Heart left ventricle (tissue), 13 donors: ENCODE results near the gene OTOF.

Source experiments
- POLR2A ChIP-seq, 2 donors: fragments of 450-650 bp; IDR thresholded peaks; one replicate each; pipeline ENCODE4 v1.6.1; 2017; ENCODE audit warnings: antibody characterized with exemption in 2 of 2, mild to moderate bottlenecking in 2 of 2, moderate library complexity in 2 of 2
- TF ChIP-seq, protein P1 (sequence below), 12 donors: fragments of 200-600 bp; sonication (generic) in 4 of 12; IDR thresholded peaks; one replicate each; pipeline versions ENCODE4 v1.5.0 to v1.8.0; 2018 to 2022; ENCODE audit warnings: antibody characterized with exemption in 12 of 12, mild to moderate bottlenecking in 5 of 12
- donor health status: ischemic (EF 13 %, LVEDD 7.1; RV severe dilation, severe dysfunction).
- donor health status: DM: no; HTN: yes; CAD: no.
- donor health status: DM: no; HTN: no; CAD: no.
- donor health status: ischemic (EF 25% LVEDD 6.9; RV normal size, moderate dysfunction).
- donor health status: ischemic (EF 25% LVEDD 5.7; RV mildly dilated, moderate dysfunction).
- donor health status: ischemic (EF 35%, LVEDD 5.7; RV mildly dilated, moderate dysfunction).
- donor health status: nonischemic (EF 11% LVEDD 7.7; RV severe dilation, severe dysfunction).
- donor health status: DM: yes; HTN: yes; CAD: no.
- donor health status: PGD.
- donor health status: ischemic (EF 29% LVEDD 5.4; RV normal size, mild dysfunction).
- donor health status: nonischemic (EF 23%, LVEDD 6.1; RV moderate dilation, normal function).

DNA sequence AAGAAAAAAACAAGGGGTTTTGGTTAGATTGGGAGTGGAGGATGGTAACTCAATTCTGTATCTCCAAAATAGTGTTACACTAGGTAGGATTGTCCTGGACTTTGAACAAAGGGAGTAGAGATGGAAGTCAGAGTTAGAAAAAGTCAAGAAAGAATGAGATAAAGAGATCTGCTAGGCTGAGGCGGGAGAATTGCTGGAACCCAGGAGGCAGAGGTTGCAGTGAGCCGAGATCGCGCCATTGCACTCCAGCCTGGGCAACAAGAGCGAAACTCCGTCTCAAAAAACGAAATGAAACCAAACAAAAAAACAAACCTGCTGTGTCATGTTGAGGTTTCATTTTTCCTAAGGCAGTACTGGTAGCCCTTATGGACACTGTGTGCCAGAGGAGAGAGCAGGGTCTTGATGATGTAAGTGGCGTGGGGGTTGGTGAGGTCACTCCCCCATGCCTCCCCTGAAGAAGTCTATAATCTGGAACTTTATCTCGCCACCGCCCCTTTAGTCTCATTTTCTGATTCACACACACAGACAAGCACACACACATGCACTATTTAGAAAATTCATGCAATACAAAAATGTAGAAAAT, 65.7 kb downstream of the OTOF start:
- TF ChIP-seq, protein P1, sequence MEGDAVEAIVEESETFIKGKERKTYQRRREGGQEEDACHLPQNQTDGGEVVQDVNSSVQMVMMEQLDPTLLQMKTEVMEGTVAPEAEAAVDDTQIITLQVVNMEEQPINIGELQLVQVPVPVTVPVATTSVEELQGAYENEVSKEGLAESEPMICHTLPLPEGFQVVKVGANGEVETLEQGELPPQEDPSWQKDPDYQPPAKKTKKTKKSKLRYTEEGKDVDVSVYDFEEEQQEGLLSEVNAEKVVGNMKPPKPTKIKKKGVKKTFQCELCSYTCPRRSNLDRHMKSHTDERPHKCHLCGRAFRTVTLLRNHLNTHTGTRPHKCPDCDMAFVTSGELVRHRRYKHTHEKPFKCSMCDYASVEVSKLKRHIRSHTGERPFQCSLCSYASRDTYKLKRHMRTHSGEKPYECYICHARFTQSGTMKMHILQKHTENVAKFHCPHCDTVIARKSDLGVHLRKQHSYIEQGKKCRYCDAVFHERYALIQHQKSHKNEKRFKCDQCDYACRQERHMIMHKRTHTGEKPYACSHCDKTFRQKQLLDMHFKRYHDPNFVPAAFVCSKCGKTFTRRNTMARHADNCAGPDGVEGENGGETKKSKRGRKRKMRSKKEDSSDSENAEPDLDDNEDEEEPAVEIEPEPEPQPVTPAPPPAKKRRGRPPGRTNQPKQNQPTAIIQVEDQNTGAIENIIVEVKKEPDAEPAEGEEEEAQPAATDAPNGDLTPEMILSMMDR (IDR thresholded peaks at IDR 0.05): no peak
- TF ChIP-seq POLR2A (IDR thresholded peaks at IDR 0.05): no peak
